B cell (primary cell): Measurements from ENCODE around the gene FHIP2A.

Experiments
- EZH2 ChIP-seq: IDR thresholded peaks from 2 replicates; pipeline ENCODE4 v1.6.1; 2012; ENCODE audit warnings: borderline replicate concordance, low read depth, mild to moderate bottlenecking, moderate library complexity, low read length; ENCODE audit not compliant: insufficient read depth, poor library complexity, severe bottlenecking
- TF ChIP-seq, protein P1 (sequence below): fragments of 200-600 bp; IDR thresholded peaks from one replicate; pipeline ENCODE4 v1.8.0; 2022; ENCODE audit warnings: antibody characterized with exemption, mild to moderate bottlenecking

DNA sequence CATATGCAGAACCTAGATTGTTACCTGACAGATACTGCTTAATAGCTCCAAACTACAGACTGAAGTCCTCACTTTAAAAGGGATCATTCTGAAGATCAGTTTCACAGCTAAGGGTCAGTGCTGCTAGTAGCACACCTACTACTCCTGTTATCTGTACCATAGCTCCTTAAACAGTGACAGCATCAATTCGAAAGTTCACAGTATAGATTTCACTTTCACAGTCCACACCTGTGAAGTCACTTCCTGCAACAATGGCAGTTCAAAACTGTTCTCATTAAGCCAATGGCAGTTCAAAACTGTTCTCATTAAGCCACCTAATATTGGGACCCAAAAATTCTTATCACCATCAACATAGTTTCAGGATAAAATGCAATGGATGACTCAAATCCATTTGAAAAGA, 10.7 kb upstream of the FHIP2A start:
- TF ChIP-seq, protein P1, sequence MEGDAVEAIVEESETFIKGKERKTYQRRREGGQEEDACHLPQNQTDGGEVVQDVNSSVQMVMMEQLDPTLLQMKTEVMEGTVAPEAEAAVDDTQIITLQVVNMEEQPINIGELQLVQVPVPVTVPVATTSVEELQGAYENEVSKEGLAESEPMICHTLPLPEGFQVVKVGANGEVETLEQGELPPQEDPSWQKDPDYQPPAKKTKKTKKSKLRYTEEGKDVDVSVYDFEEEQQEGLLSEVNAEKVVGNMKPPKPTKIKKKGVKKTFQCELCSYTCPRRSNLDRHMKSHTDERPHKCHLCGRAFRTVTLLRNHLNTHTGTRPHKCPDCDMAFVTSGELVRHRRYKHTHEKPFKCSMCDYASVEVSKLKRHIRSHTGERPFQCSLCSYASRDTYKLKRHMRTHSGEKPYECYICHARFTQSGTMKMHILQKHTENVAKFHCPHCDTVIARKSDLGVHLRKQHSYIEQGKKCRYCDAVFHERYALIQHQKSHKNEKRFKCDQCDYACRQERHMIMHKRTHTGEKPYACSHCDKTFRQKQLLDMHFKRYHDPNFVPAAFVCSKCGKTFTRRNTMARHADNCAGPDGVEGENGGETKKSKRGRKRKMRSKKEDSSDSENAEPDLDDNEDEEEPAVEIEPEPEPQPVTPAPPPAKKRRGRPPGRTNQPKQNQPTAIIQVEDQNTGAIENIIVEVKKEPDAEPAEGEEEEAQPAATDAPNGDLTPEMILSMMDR, result no peak
- no peak for TF ChIP-seq EZH2
